Chondrocyte (in vitro differentiated cells): ENCODE data around the gene KCNC4. TPM values are rescaled to one million over a fixed set of nuclear protein-coding genes. Genes with fewer than 3 reads are reported as not detected.

ENCODE experiments used
- DNase-seq: peaks from one replicate; pipeline ENCODE4 v3.0.0; 2021; ENCODE audit warnings: mixed read lengths, low spot score
- H3K27ac Mint-ChIP-seq: one replicate; pipeline ENCODE4 v1.8.0; 2021; ENCODE audit warnings: mild to moderate bottlenecking, moderate library complexity, mixed read lengths; ENCODE audit not compliant: unreplicated experiment
- H3K27me3 Mint-ChIP-seq: 2 replicates; pipeline ENCODE4 v1.8.0; 2021; ENCODE audit warnings: low read depth, mixed read lengths
- H3K36me3 Mint-ChIP-seq: 2 replicates; pipeline ENCODE4 v1.8.0; 2021; ENCODE audit warnings: low read depth, mixed read lengths
- H3K4me1 Mint-ChIP-seq: 2 replicates; pipeline ENCODE4 v1.8.0; 2021; ENCODE audit warnings: low read depth, mild to moderate bottlenecking, mixed read lengths
- H3K4me3 Mint-ChIP-seq: one replicate; pipeline ENCODE4 v1.8.0; 2021; ENCODE audit warnings: mild to moderate bottlenecking, moderate library complexity, mixed read lengths; ENCODE audit not compliant: unreplicated experiment
- H3K9me3 Mint-ChIP-seq: 2 replicates; pipeline ENCODE4 v1.8.0; 2021; ENCODE audit warnings: low read depth, mixed read lengths
- CTCF ChIP-seq: fragments of 200-600 bp; sonication (generic); IDR thresholded peaks from 2 replicates; pipeline ENCODE4 v1.5.0; 2021; ENCODE audit warnings: antibody characterized with exemption, mild to moderate bottlenecking, moderate library complexity
- total RNA-seq: library from RNA; stranded (reverse); gene quantifications from 3 replicates; pipeline ENCODE4 v1.2.1, GENCODE V29; 2021

The KCNC4 gene
- total RNA-seq, 1 donor from 2014 or later = 2.7 TPM

- H3K9me3 Mint-ChIP-seq = no peaks in the 10 kb centered on the region
- peaks cover 15% of the 10 kb centered on the region for H3K27me3 Mint-ChIP-seq
- no peak overlapping the region for H3K27ac Mint-ChIP-seq
- H3K4me3 Mint-ChIP-seq = peak overlapping the region; percentile 87
- no peaks in the 10 kb centered on the region for H3K36me3 Mint-ChIP-seq
- peaks cover 17% of the 10 kb centered on the region for H3K4me1 Mint-ChIP-seq
- no peak for TF ChIP-seq CTCF
- no peak for DNase-seq
Measured at GRCh38 chr1:110208916-110209645, 1.0 kb upstream of the KCNC4 start.

- H3K36me3 Mint-ChIP-seq = no peaks in the 10 kb centered on the region
- peaks cover 17% of the 10 kb centered on the region for H3K27me3 Mint-ChIP-seq
- H3K4me1 Mint-ChIP-seq = peaks cover 17% of the 10 kb centered on the region
- no peak for TF ChIP-seq CTCF
- DNase-seq = no peak
- peak overlapping the region; percentile 32 for H3K27ac Mint-ChIP-seq
- H3K9me3 Mint-ChIP-seq = no peaks in the 10 kb centered on the region
- peak overlapping the region; percentile 65 for H3K4me3 Mint-ChIP-seq
Measured at GRCh38 chr1:110210604-110211495, 736 bp downstream of the KCNC4 start.

- no peaks in the 10 kb centered on the region for H3K9me3 Mint-ChIP-seq
- TF ChIP-seq CTCF = no peak
- H3K4me3 Mint-ChIP-seq = peak overlapping the region; percentile 65
- H3K36me3 Mint-ChIP-seq = no peaks in the 10 kb centered on the region
- no peak for DNase-seq
- H3K27me3 Mint-ChIP-seq = peaks cover 17% of the 10 kb centered on the region
- H3K4me1 Mint-ChIP-seq = peaks cover 17% of the 10 kb centered on the region
- H3K27ac Mint-ChIP-seq = no peak overlapping the region
Measured at GRCh38 chr1:110211496-110212168, 1.5 kb downstream of the KCNC4 start.

- no peak for TF ChIP-seq CTCF
- Mint-ChIP-seq H3K4me3 (peak overlapping the region; percentile 44), H3K27ac (no peak overlapping the region), H3K36me3 (no peaks in the 10 kb centered on the region), H3K4me1 (peaks cover 17% of the 10 kb centered on the region), H3K27me3 (peaks cover 16% of the 10 kb centered on the region), H3K9me3 (no peaks in the 10 kb centered on the region)
- DNase-seq = no peak
Measured at GRCh38 chr1:110212169-110213142, 2.3 kb downstream of the KCNC4 start.
